Uterus (tissue), 2 donors: Measurements from ENCODE around the gene TDRD9.

Experiments used
- CTCF ChIP-seq, 4 experiments: fragments of 200-600 bp in 2 of 4; fragments of 450-650 bp in 2 of 4; sonication (generic) in 2 of 4; IDR thresholded peaks; one replicate each; pipeline ENCODE4 v1.5.1; 2016 to 2019; ENCODE audit warnings: antibody characterized with exemption in 4 of 4, mild to moderate bottlenecking in 2 of 4, moderate library complexity in 1 of 4
- POLR2A ChIP-seq, 2 donors: fragments of 450-650 bp; IDR thresholded peaks; one replicate each; pipeline ENCODE4 v1.6.1; 2016; ENCODE audit warnings: antibody characterized with exemption in 2 of 2, mild to moderate bottlenecking in 1 of 2, moderate library complexity in 1 of 2

GRCh38 chr14:104036212-104036611 is 108.0 kb downstream of the TDRD9 start:
- no peak for TF ChIP-seq CTCF (IDR thresholded peaks at IDR 0.05)
- no peak for TF ChIP-seq POLR2A (IDR thresholded peaks at IDR 0.05)
